Epidermal melanocyte (primary cell): ENCODE data around the gene EFNB2.
A peak's percentile ranks its signal among the peaks of the same experiment; 100 is the strongest.

Source experiments
- DNase-seq: peaks from one replicate; pipeline ENCODE4 v3.0.0; 2011; ENCODE audit warnings: low spot score; ENCODE audit not compliant: insufficient read length

EFNB2 gene

DNA sequence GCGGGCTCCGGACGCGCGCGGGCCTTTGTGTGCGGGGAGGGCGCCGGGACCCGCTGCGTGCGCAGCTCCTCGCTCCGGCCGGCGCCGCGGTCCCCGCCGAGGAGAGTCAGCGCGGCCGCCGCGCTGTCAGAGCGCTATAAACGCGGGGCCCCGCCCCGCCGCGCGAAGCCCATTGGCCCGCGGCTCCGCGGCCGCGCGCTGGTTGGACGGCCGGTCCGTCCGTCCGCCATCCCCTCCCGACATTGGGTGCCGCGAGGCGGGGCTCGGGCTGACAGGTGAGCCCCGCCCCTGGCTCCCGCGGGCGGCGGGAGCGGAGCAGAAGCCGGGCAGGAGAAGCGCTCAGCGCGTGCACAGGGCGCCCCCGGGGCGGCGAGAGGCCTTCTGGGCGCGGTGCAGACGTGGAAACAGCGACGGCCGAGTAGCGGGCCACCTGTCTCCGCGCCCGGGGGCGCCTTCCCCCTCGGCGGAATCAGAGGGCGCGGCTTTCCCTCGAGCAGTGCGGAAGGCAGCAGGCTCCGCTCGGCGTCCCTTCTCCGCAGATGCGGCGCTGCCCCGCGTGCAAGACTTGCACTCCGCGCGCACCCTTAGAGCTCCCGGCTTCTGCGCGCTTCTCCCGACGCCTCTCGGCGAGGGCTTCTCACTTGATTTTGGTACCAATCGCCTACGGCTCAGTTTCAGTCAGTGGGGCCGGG is at the start of gene EFNB2:
EFNB2 (minus strand) TSS at position 111 of the 692 bp plus-strand sequence. CDS start 698 bp downstream, outside the sequence.
- peak; percentile 91 for DNase-seq

- DNase-seq, result no peak
Measured at GRCh38 chr13:106581225-106581624, 45.8 kb upstream of the EFNB2 start.

DNA sequence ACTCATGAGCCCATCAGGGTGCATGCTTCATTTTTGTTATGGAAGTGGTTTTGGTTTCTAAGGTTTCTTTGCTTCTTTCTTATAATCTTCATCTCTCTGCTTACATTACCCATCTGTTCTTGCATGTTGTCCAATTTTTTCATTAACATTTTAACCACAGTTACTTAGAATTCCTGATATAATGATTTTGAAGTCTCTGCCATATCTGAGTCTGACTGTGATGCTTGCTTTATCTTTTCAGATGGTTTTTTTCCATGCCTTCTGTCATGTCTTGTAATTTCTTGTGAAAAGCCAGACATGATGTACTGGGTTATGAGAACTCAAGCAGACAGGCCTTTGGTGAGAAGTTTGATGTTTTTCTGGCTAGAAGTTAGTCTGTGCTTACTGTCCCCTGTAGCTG is 40.4 kb upstream of the EFNB2 start:
- no peak for DNase-seq

DNA sequence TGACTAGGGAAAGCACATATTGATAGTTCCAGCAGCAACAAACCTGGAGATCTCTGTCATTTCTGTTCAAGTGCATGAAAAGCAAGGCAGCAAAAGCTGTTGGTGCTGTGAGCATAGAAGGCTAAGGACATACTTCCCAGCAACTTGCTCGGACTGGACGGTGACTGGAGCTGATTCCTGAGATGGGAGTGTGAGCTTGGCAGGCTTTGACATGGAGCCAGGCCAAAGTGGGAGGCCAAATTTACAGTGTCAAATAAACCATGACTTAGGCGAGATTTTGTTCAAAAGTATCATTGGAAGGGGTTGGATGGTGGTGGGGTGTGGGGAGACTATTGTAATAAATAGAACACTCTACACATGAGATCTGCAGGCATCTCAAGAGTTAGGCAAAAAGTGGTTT is 38.4 kb upstream of the EFNB2 start:
- DNase-seq, result no peak

GRCh38 chr13:106573284-106573846 is 37.9 kb upstream of the EFNB2 start:
- no peak for DNase-seq

DNA sequence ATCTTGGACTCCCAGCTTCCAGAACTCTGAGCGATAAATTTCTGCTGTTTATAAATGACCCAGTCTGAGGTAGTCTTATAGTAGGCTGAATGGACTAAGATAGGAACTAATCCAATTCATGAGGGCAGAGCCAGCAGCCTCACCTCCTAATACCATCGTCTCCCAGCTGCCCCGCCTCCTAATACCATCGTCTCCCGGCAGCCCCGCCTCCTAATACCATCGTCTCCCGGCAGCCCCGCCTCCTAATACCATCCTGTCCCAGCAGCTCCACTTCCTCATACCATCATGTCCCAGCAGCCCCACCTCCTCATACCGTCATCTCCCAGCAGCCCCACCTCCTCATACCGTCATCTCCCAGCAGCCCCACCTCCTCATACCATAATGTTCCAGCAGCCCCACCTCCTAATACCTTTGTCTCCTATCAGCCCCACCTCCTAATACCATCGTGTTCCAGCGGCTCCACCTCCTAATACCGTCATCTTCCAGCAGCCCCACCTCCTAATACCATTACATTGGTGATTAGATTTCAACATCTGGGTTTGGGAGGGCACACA is 34.9 kb upstream of the EFNB2 start:
- no peak for DNase-seq

GRCh38 chr13:106569233-106570095 is 34.0 kb upstream of the EFNB2 start:
- no peak for DNase-seq

- DNase-seq, result no peak
Measured at GRCh38 chr13:106568299-106569003, 33.0 kb upstream of the EFNB2 start.

DNA sequence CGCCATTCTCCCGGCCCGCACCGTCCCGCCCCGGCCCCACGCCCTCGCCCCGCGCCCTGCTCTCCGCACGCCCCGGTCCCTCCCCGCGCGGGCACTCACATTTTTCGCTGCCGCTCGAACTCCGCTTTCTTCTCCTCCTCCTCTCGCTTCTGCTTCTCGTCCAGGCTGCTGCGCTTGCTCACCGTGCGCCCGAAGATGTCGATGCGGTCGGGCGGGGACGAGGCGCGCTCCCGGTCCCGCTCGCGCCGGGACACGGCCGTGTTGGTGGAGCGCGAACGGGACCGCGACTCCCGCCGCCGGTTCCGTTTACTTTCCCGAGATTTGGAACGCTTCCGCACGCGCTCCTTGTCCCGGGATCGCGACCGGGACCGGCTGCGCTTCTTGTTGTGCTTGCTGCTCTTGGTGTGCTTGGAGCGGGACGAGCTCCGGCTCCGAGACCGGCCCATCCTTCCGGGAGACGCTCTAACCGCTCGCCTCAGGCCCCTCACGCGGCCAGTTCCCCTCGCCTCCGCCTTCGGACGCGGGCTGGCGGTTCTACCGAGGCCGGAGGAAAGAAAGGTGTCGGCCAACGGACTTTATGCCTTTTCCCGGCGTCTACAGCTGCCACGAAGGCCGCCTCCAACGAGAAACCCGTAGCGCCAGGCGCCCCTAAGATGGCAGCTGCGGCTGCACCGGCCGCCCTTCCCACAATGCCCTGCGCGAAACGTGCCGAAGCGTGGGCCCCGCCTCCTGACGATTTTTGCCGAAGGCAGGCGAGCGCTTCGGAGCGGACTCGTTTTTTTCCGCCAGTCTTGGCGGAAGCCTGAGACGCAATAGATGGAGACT is 32.2 kb upstream of the EFNB2 start, which contains the start of gene ARGLU1:
ARGLU1 (minus strand) TSS at position 664 of the 825 bp plus-strand sequence; CDS start at position 446, 218 bp downstream.
- peak; percentile 75 for DNase-seq

GRCh38 chr13:106566641-106567473 is 31.4 kb upstream of the EFNB2 start:
- DNase-seq, result peak; percentile 59

DNA sequence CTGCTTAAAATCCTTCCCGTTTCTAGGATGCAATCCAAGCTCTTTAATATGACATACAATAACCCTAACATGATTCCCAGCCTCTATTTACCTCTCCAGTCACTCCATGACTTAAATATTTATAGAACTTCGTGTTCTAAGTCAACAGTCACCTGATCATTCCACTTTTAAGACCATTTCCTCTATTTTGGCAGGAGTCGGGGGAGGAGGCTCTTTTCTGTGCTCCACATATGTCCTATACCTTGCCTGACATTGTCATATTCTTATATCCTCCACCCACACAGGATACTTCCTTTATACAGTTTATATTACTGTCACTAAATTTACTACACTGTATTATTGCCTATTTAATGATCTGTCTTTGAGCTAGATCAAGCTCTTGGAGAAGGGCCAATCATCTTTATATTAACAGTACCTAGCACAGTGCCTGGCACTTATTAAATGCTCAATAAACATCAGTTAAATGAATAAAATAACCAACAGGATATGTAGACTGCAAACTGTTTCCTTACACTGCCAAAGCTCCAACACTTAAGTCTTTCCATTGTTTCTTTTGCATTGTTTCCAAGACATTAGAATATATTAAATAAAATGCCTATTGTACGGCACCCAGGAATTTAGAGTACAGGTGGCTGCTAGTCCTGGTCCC is 29.8 kb upstream of the EFNB2 start:
- no peak for DNase-seq

GRCh38 chr13:106562301-106562700 is 26.8 kb upstream of the EFNB2 start:
- no peak for DNase-seq

GRCh38 chr13:106561551-106562170 is 26.2 kb upstream of the EFNB2 start:
- no peak for DNase-seq

DNA sequence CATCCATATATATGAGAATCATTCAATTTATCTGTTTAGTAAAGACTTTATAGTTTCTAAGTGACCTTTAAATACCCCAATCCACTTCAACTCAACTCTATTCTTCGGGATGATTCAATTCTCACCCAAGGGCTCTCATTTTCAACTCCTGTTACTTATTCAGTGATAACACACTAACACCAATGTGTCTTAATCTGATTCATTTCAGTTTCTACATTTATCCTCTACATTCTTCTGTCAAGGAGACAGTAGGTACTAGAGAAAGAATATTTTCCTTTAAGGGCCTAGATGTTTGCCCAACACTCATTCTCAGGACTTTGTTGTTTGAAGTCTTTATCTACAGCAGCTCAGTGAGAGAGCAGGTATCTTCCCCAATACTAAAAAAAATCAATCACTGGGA is 25.4 kb upstream of the EFNB2 start:
- no peak for DNase-seq

DNA sequence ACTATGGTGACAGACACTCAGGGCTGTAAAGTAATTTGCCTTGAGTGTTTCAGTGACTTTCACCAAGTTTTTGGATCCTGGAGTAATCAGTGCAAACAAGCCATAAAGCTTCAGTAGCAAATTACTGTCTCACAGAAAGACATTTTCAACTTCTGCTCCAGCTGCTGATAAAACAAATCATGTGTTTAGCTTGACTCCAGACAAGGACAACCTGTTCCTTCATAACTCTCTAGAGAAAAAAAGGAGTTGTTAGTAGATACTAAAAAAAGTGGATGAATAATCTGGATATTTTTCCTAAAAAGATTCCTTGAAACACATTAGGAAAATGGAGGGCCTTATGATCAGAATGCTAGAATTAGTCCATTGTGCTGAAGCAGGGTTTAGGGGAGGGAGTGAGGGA is 23.1 kb upstream of the EFNB2 start:
- no peak for DNase-seq

DNA sequence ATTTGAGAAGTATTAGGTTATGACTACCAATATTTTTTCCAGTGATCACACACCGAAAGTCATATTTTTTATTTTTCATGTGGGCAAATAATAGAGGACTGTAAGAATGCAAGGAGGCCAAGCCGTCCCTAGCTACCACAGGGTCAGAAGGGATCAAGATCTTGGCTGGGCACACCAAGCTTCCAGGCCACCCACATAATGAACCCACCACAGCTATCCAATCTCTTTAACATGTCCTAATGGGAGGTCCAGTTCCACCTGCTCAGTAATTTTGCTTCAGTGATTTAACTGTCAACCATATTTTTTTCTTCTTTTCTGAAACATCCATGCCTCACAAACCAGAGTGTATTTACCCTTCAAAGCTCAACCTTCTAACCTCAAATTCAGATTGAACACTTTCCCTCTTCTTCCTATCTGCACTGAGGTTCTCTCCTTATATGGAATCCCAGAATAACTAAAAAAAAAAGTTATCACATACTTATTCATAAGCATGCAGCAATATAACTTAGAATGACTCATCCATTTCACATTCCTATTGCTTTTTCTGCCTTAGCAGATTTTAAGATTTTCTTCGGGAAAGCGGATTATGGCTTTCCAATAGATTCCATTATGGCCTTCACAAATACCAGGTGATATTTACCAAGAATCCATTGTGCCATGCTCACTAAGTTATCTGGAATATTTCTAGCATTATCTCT is 20.3 kb upstream of the EFNB2 start:
- DNase-seq, result no peak

DNA sequence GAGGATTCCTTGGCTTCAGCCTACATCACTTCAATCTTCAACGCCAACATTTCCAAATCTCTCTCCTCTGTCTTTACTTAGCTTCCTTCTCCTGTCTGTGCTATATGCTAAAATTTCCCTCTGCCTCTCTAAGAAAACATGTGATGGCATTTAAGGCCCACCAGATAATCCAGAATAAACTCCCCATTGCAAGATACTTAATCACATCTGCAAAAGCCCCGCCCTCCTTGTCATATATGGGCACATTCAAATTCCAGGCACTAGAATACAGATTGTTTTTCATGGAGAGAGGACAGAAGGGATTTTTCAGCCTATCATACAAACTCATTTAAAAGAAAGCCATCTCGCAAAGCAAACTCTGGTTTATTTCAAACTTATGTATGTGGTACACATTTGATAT is 16.3 kb upstream of the EFNB2 start:
- no peak for DNase-seq

GRCh38 chr13:106551350-106551749 is 15.9 kb upstream of the EFNB2 start:
- DNase-seq, result no peak
